HEK293 (cell line): ENCODE results near the gene IGFBP2.

ENCODE experiments used
- CTCF ChIA-PET: fragments of 350-600 bp; formaldehyde crosslinking; extraction: SDS; loops from one replicate; lab custom pipeline; 2021; ENCODE audit warnings: antibody characterized with exemption; lab: Yijun Ruan, JAX
- POLR2A ChIA-PET: fragments of 300-600 bp; formaldehyde crosslinking; extraction: SDS; loops from one replicate; lab custom pipeline; 2020; ENCODE audit warnings: antibody characterized with exemption, inconsistent platforms; lab: Yijun Ruan, JAX
- H3K27ac ChIP-seq: fragments of 200-500 bp; sonication (Bioruptor generic); 2 replicates; pipeline ENCODE4 v1.5.1; 2014; ENCODE audit warnings: low read depth, low read length, control low read depth, inconsistent platforms; ENCODE audit errors: extremely low read depth
- H3K36me3 ChIP-seq, 2 experiments: fragments of 200-500 bp in 1 of 2; sonication (Bioruptor generic) in 1 of 2; 1 replicate in 1 of 2; 2 replicates in 1 of 2; pipeline ENCODE4 v1.5.1; 2014 to 2017; ENCODE audit warnings: inconsistent platforms in 2 of 2, low read length in 2 of 2; ENCODE audit not compliant: control insufficient read depth in 2 of 2, insufficient read depth in 1 of 2
- H3K4me1 ChIP-seq: fragments of 200-500 bp; sonication (Bioruptor generic); 2 replicates; pipeline ENCODE4 v1.5.1; 2014; ENCODE audit warnings: mild to moderate bottlenecking, low read length, inconsistent platforms; ENCODE audit not compliant: control insufficient read depth, insufficient read depth
- H3K4me3 ChIP-seq: 2 replicates; pipeline ENCODE4 v1.5.1; 2011; ENCODE audit warnings: low read depth, mild to moderate bottlenecking, control low read depth, low read length, moderate library complexity
- H3K9me3 ChIP-seq: fragments of 200-500 bp; sonication (Bioruptor generic); 2 replicates; pipeline ENCODE4 v1.5.1; 2014; ENCODE audit warnings: low read depth, low read length, inconsistent platforms; ENCODE audit not compliant: control insufficient read depth, insufficient read depth
- ATF2 ChIP-seq: fragments of 450-650 bp; formaldehyde crosslinking; IDR thresholded peaks from 2 replicates; pipeline ENCODE4 v1.5.1; 2016; ENCODE audit warnings: missing biosample characterization, missing genetic modification characterization, low read depth
- BCL11B ChIP-seq: fragments of 450-650 bp; formaldehyde crosslinking; IDR thresholded peaks from 2 replicates; pipeline ENCODE4 v1.5.1; 2016; ENCODE audit warnings: low read depth, missing biosample characterization, missing genetic modification characterization
- PRDM10 ChIP-seq: fragments of 450-650 bp; formaldehyde crosslinking; IDR thresholded peaks from 2 replicates; pipeline ENCODE4 v1.5.1; 2016; ENCODE audit warnings: missing biosample characterization, missing genetic modification characterization
- SALL2 ChIP-seq: fragments of 450-650 bp; formaldehyde crosslinking; IDR thresholded peaks from 2 replicates; pipeline ENCODE4 v1.5.0; 2017; ENCODE audit warnings: missing biosample characterization, mild to moderate bottlenecking, missing genetic modification characterization, borderline replicate concordance
- SCRT2 ChIP-seq: fragments of 450-650 bp; formaldehyde crosslinking; IDR thresholded peaks from 2 replicates; pipeline ENCODE4 v1.5.1; 2016; ENCODE audit warnings: missing biosample characterization, missing genetic modification characterization
- ZBTB44 ChIP-seq: fragments of 450-650 bp; IDR thresholded peaks from 2 replicates; pipeline ENCODE4 v1.5.1; 2018; ENCODE audit warnings: missing biosample characterization, mild to moderate bottlenecking, missing genetic modification characterization
- ZNF202 ChIP-seq: fragments of 450-650 bp; formaldehyde crosslinking; IDR thresholded peaks from 2 replicates; pipeline ENCODE4 v1.5.1; 2016; ENCODE audit warnings: missing biosample characterization, missing genetic modification characterization, borderline replicate concordance
- ZNF214 ChIP-seq: fragments of 450-650 bp; formaldehyde crosslinking; IDR thresholded peaks from 2 replicates; pipeline ENCODE4 v1.5.1; 2017; ENCODE audit warnings: missing biosample characterization, mild to moderate bottlenecking, missing genetic modification characterization, borderline replicate concordance
- ZNF426 ChIP-seq: fragments of 450-650 bp; formaldehyde crosslinking; IDR thresholded peaks from 2 replicates; pipeline ENCODE4 v1.5.1; 2017; ENCODE audit warnings: missing biosample characterization, missing genetic modification characterization, mild to moderate bottlenecking, inconsistent platforms, moderate library complexity
- ZNF473 ChIP-seq: fragments of 450-650 bp; formaldehyde crosslinking; IDR thresholded peaks from 2 replicates; pipeline ENCODE4 v1.5.1; 2017; ENCODE audit warnings: missing biosample characterization, missing genetic modification characterization
- ZNF548 ChIP-seq: fragments of 450-650 bp; formaldehyde crosslinking; IDR thresholded peaks from 2 replicates; pipeline ENCODE4 v1.5.1; 2016; ENCODE audit warnings: missing biosample characterization, missing genetic modification characterization
- ZNF629 ChIP-seq: fragments of 450-650 bp; formaldehyde crosslinking; IDR thresholded peaks from 2 replicates; pipeline ENCODE4 v1.5.1; 2017; ENCODE audit warnings: missing biosample characterization, missing genetic modification characterization
- ZNF785 ChIP-seq: fragments of 450-650 bp; formaldehyde crosslinking; IDR thresholded peaks from 2 replicates; pipeline ENCODE4 v1.5.1; 2016; ENCODE audit warnings: missing biosample characterization, missing genetic modification characterization
- TF ChIP-seq, protein P1 (sequence below): fragments of 450-650 bp; formaldehyde crosslinking; IDR thresholded peaks from 2 replicates; pipeline ENCODE4 v1.5.1; 2016; ENCODE audit warnings: missing biosample characterization, missing genetic modification characterization
- TF ChIP-seq, protein P2 (sequence below): fragments of 450-650 bp; formaldehyde crosslinking; IDR thresholded peaks from 2 replicates; pipeline ENCODE4 v1.5.1; 2016; ENCODE audit warnings: missing biosample characterization, missing genetic modification characterization

IGFBP2 gene

GRCh38 chr2:216629784-216630183 lies 3.4 kb upstream of the IGFBP2 start (continued):
- TF ChIP-seq PRDM10 (tag by site-specific recombination) (no peak), ZNF473 (no peak), ZBTB44 (tag by site-specific recombination) (no peak)

DNA sequence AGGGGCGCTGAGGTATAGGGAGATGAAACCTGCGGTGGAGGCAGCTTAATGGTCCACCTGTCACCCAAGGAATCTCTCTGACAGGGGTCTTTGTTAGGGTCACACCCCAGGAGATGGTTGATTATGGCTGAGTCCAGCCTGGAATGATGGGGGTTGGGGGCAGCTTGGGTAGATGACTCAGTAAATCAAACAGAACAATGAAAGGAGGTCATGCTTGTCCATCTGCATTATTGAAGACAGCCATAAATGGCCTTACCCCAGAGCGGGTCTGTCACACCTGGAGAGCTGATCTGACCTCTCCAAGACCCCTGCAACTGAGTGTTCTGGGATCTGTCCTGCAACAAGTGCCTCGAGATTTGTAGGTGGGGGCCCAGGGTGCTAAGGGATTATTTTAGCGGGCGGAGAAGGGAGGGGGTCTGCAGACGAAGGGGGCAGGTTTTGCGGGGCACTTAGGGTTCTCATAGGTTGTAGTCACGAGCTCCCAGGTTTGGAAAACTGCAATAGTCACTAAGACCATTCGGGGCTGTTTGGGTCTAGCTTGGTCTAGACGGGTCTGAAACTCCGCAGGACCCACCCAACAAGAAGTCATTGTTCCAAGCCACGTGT lies 771 bp upstream of the IGFBP2 start:
- Histone ChIP-seq H3K27ac (no peak overlapping the region; the same call in 1 of the 2 replicates), H3K4me1 (peaks cover 19% of the 10 kb centered on the region), H3K4me3 (no peak overlapping the region), H3K36me3 (no peaks in the 10 kb centered on the region; a peak in 1 of 3 replicates), H3K9me3 (no peaks in the 10 kb centered on the region)
- CTCF ChIA-PET = interaction anchor here (0.7 to 1.0 kb wide), 2 partner anchors 31 to 113 kb away, joined by 3 to 4 read pairs; no protein-coding TSS in a partner anchor
- POLR2A ChIA-PET = no interaction called here
- TF ChIP-seq ZNF214 (no peak), SCRT2 (tag by site-specific recombination) (peak; percentile 45; the same call in 1 of the 2 replicates), SALL2 (tag by site-specific recombination) (no peak), BCL11B (tag by site-specific recombination) (no peak)
- TF ChIP-seq, protein P1, sequence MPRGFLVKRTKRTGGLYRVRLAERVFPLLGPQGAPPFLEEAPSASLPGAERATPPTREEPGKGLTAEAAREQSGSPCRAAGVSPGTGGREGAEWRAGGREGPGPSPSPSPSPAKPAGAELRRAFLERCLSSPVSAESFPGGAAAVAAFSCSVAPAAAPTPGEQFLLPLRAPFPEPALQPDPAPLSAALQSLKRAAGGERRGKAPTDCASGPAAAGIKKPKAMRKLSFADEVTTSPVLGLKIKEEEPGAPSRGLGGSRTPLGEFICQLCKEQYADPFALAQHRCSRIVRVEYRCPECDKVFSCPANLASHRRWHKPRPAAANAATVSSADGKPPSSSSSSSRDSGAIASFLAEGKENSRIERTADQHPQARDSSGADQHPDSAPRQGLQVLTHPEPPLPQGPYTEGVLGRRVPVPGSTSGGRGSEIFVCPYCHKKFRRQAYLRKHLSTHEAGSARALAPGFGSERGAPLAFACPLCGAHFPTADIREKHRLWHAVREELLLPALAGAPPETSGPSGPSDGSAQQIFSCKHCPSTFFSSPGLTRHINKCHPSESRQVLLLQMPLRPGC (tag by site-specific recombination) = no peak

DNA sequence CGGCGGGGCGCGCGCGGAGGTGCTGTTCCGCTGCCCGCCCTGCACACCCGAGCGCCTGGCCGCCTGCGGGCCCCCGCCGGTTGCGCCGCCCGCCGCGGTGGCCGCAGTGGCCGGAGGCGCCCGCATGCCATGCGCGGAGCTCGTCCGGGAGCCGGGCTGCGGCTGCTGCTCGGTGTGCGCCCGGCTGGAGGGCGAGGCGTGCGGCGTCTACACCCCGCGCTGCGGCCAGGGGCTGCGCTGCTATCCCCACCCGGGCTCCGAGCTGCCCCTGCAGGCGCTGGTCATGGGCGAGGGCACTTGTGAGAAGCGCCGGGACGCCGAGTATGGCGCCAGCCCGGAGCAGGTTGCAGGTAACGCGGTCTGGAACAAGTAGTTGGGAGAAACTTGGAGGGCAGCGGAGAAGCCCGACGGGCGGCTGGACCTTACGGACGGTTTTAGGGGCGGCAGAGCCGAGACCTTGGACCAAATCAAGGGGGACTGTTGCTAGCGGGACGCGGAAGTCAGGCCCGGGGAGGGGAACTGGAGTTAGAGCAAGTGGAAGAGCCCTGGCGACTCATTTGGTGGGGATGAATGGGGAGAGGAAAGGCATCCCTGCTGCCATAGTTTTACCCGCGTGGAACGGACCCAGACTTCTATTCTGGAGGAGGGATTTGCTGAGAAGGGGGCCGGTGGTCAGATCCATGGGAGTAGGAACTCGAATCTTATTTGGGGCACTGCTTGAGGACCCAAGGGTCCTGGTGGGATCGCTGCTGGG lies 573 bp downstream of the IGFBP2 start:
- POLR2A ChIA-PET = interaction anchor here (0.9 kb wide), 1 partner anchor 14 kb away, joined by 3 read pairs; no protein-coding TSS in a partner anchor
- TF ChIP-seq ZNF785 (tag by site-specific recombination) (no peak), ATF2 (no peak), ZNF202 (tag by site-specific recombination) (no peak), ZNF426 (tag by site-specific recombination) (no peak), ZNF629 (no peak), ZNF548 (no peak)
- TF ChIP-seq, protein P2, sequence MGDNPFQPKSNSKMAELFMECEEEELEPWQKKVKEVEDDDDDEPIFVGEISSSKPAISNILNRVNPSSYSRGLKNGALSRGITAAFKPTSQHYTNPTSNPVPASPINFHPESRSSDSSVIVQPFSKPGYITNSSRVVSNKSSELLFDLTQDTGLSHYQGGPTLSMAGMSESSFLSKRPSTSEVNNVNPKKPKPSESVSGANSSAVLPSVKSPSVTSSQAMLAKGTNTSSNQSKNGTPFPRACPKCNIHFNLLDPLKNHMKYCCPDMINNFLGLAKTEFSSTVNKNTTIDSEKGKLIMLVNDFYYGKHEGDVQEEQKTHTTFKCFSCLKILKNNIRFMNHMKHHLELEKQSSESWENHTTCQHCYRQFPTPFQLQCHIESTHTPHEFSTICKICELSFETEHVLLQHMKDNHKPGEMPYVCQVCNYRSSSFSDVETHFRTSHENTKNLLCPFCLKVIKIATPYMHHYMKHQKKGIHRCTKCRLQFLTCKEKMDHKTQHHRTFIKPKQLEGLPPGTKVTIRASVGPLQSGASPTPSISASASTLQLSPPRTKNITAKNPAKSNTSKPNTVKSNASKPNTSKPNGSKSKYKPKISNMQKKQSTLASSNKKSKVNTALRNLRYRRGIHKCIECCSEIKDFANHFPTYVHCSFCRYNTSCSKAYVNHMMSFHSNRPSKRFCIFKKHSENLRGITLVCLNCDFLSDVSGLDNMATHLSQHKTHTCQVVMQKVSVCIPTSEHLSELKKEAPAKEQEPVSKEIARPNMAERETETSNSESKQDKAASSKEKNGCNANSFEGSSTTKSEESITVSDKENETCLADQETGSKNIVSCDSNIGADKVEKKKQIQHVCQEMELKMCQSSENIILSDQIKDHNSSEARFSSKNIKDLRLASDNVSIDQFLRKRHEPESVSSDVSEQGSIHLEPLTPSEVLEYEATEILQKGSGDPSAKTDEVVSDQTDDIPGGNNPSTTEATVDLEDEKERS (tag by site-specific recombination) = no peak
- TF ChIP-seq, protein P1 (tag by site-specific recombination) = no peak

More for the DNA sequence above, 573 bp downstream of the IGFBP2 start:
- Histone ChIP-seq H3K9me3 (no peaks in the 10 kb centered on the region), H3K4me3 (peak overlapping the region; percentile 53), H3K4me1 (peaks cover 19% of the 10 kb centered on the region), H3K36me3 (no peaks in the 10 kb centered on the region; a peak in 1 of 3 replicates), H3K27ac (peak overlapping the region; percentile 56; the same call in 1 of the 2 replicates)
- CTCF ChIA-PET = interaction anchor here (1.1 kb wide), 1 partner anchor 114 kb away, joined by 4 read pairs; no protein-coding TSS in a partner anchor
